Measurements from ENCODE around the gene SFR1.
A peak's percentile ranks its signal among the peaks of the same experiment; 100 is the strongest.

SFR1 gene

GRCh38 chr10:104121485-104122224 is at the start of gene SFR1:
Gene SFR1, plus strand, starts transcription at chr10:104122171. Its CDS starts 13 bp downstream, at chr10:104122184.
- peak; percentile 98 for DNase-seq (ENCODE audit: low read depth)

- no peak for DNase-seq (ENCODE audit: low read depth)
Observed at GRCh38 chr10:104072786-104073185, 49.2 kb upstream of the SFR1 start.

- no peak for DNase-seq (ENCODE audit: low read depth)
Observed at GRCh38 chr10:104074505-104074904, 47.5 kb upstream of the SFR1 start.

- DNase-seq (ENCODE audit: low read depth): no peak
Observed at GRCh38 chr10:104076743-104077160, 45.2 kb upstream of the SFR1 start.

- DNase-seq (ENCODE audit: low read depth): no peak
Observed at GRCh38 chr10:104077247-104077646, 44.7 kb upstream of the SFR1 start.

- no peak for DNase-seq (ENCODE audit: low read depth)
Observed at GRCh38 chr10:104077663-104078151, 44.3 kb upstream of the SFR1 start.

- DNase-seq (ENCODE audit: low read depth): no peak
Observed at GRCh38 chr10:104080762-104081161, 41.2 kb upstream of the SFR1 start.

- no peak for DNase-seq (ENCODE audit: low read depth)
Observed at GRCh38 chr10:104081998-104082397, 40.0 kb upstream of the SFR1 start.

GRCh38 chr10:104084482-104085142 is 37.4 kb upstream of the SFR1 start:
- DNase-seq (ENCODE audit: low read depth): no peak

- no peak for DNase-seq (ENCODE audit: low read depth)
Observed at GRCh38 chr10:104085801-104086400, 36.1 kb upstream of the SFR1 start, which contains the start of gene COL17A1. Gene COL17A1, minus strand, starts transcription at chr10:104085880. Its CDS starts 5,207 bp downstream, at chr10:104080673.

- no peak for DNase-seq (ENCODE audit: low read depth)
Observed at GRCh38 chr10:104088239-104088638, 33.7 kb upstream of the SFR1 start.

- no peak for DNase-seq (ENCODE audit: low read depth)
Observed at GRCh38 chr10:104089621-104090020, 32.4 kb upstream of the SFR1 start.

GRCh38 chr10:104090611-104091010 is 31.4 kb upstream of the SFR1 start:
- DNase-seq (ENCODE audit: low read depth): no peak

GRCh38 chr10:104092749-104093148 is 29.2 kb upstream of the SFR1 start:
- no peak for DNase-seq (ENCODE audit: low read depth)

- DNase-seq (ENCODE audit: low read depth): no peak
Observed at GRCh38 chr10:104096692-104097091, 25.3 kb upstream of the SFR1 start.

GRCh38 chr10:104098358-104098925 is 23.5 kb upstream of the SFR1 start:
- no peak for DNase-seq (ENCODE audit: low read depth)

- DNase-seq (ENCODE audit: low read depth): no peak
Observed at GRCh38 chr10:104099269-104099668, 22.7 kb upstream of the SFR1 start.

- no peak for DNase-seq (ENCODE audit: low read depth)
Observed at GRCh38 chr10:104099941-104100340, 22.0 kb upstream of the SFR1 start.

GRCh38 chr10:104100795-104101194 is 21.2 kb upstream of the SFR1 start:
- DNase-seq (ENCODE audit: low read depth): no peak

GRCh38 chr10:104101902-104102301 is 20.1 kb upstream of the SFR1 start:
- no peak for DNase-seq (ENCODE audit: low read depth)

GRCh38 chr10:104103956-104104355 is 18.0 kb upstream of the SFR1 start:
- DNase-seq (ENCODE audit: low read depth): no peak

GRCh38 chr10:104104418-104104817 is 17.6 kb upstream of the SFR1 start:
- no peak for DNase-seq (ENCODE audit: low read depth)

- DNase-seq (ENCODE audit: low read depth): no peak
Observed at GRCh38 chr10:104104926-104105325, 17.0 kb upstream of the SFR1 start.
